ENCODE measurements around the gene OPRL1. TPM values are rescaled to one million over a fixed set of nuclear protein-coding genes. Genes with fewer than 3 reads are reported as not detected.

The OPRL1 gene
- total and polyA plus RNA-seq, 2 donors (not counting 1 experiment from before 2014, with no cell fraction given): 3.5 to 6.2 TPM

GRCh38 chr20:64045346-64046011 is 34.4 kb upstream of the OPRL1 start:
- Histone ChIP-seq H3K36me3 (replicated peaks in 1 of 2; ENCODE audit: control extremely low read depth in 1 of 2, control insufficient read depth in 1 of 2, extremely low read depth in 1 of 2, insufficient read depth in 2 of 2, low read length in 1 of 2) (no peaks in the 10 kb centered on the region), H3K27ac (ENCODE audit: low read length in 2 of 2) (no peak overlapping the region), H3K79me2 (ENCODE audit: control insufficient read depth, insufficient read depth, low read length) (no peaks in the 10 kb centered on the region), H3K9me3 (ENCODE audit: control extremely low read depth in 1 of 3, control insufficient read depth in 2 of 3, insufficient read depth in 1 of 3, low read length in 2 of 3) (peaks cover 0 to 8% (median 0%) of the 10 kb centered on the region in 3 donors), H3K27me3 (replicated peaks in 1 of 4; ENCODE audit: control extremely low read depth in 1 of 4, control insufficient read depth in 3 of 4, insufficient read depth in 4 of 4, low read length in 3 of 4) (peaks cover 0 to 40% (median 16%) of the 10 kb centered on the region in 4 experiments), H2AFZ (ENCODE audit: insufficient read depth, low read depth, low read length, poor library complexity, severe bottlenecking) (no peak overlapping the region), H3K9ac (ENCODE audit: low read length) (no peak overlapping the region), H3K4me2 (replicated peaks; ENCODE audit: low read depth, low read length, poor library complexity, severe bottlenecking) (no peak overlapping the region), H4K20me1 (ENCODE audit: control insufficient read depth, insufficient read depth, low read length, poor library complexity, severe bottlenecking) (no peaks in the 10 kb centered on the region), H3K4me1 (ENCODE audit: control insufficient read depth in 2 of 2, insufficient read depth in 2 of 2, low read length in 2 of 2) (peaks cover 21% of the 10 kb centered on the region in 2 donors), H3K4me3 (ENCODE audit: control extremely low read depth in 1 of 5, extremely low read depth in 1 of 5, insufficient read depth in 1 of 5, low read depth in 2 of 5, low read length in 4 of 5) (no peak overlapping the region)
- DNase-seq (no peak), ATAC-seq (ENCODE audit: low read depth) (no peak)
- TF ChIP-seq EZH2 (IDR thresholded peaks at IDR 0.05; ENCODE audit: borderline replicate concordance, insufficient read depth, low read depth, low read length, poor library complexity, severe bottlenecking): no peak
- TF ChIP-seq, protein P1, sequence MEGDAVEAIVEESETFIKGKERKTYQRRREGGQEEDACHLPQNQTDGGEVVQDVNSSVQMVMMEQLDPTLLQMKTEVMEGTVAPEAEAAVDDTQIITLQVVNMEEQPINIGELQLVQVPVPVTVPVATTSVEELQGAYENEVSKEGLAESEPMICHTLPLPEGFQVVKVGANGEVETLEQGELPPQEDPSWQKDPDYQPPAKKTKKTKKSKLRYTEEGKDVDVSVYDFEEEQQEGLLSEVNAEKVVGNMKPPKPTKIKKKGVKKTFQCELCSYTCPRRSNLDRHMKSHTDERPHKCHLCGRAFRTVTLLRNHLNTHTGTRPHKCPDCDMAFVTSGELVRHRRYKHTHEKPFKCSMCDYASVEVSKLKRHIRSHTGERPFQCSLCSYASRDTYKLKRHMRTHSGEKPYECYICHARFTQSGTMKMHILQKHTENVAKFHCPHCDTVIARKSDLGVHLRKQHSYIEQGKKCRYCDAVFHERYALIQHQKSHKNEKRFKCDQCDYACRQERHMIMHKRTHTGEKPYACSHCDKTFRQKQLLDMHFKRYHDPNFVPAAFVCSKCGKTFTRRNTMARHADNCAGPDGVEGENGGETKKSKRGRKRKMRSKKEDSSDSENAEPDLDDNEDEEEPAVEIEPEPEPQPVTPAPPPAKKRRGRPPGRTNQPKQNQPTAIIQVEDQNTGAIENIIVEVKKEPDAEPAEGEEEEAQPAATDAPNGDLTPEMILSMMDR (IDR thresholded peaks at IDR 0.05): no peak
- H3K4me3 Mint-ChIP-seq: no peak overlapping the region
- no peaks in the 10 kb centered on the region for H3K9me3 Mint-ChIP-seq (ENCODE audit: insufficient read depth)
- peaks cover 16% of the 10 kb centered on the region for H3K4me1 Mint-ChIP-seq
- WGBS (ENCODE audit: insufficient coverage): 91% methylated on average over 9 of the region's 11 CpGs
- ChIA-PET POLR2A (no interaction called here), CTCF (interaction anchor here (1.0 kb wide), 1 partner anchor 12 kb away, joined by 3 read pairs; no protein-coding TSS in a partner anchor)
- no peak overlapping the region for H3K27ac Mint-ChIP-seq
- H3K27me3 Mint-ChIP-seq: peaks cover 37% of the 10 kb centered on the region
- intact Hi-C loops (cut with micrococcal nuclease): no loop called here

- Histone ChIP-seq H3K79me2 (ENCODE audit: control insufficient read depth, insufficient read depth, low read length) (no peaks in the 10 kb centered on the region), H3K27me3 (replicated peaks in 1 of 4; ENCODE audit: control extremely low read depth in 1 of 4, control insufficient read depth in 3 of 4, insufficient read depth in 4 of 4, low read length in 3 of 4) (peaks cover 0 to 48% (median 19%) of the 10 kb centered on the region in 4 experiments), H3K4me3 (ENCODE audit: control extremely low read depth in 1 of 5, extremely low read depth in 1 of 5, insufficient read depth in 1 of 5, low read depth in 2 of 5, low read length in 4 of 5) (no peak overlapping the region), H3K4me2 (replicated peaks; ENCODE audit: low read depth, low read length, poor library complexity, severe bottlenecking) (no peak overlapping the region), H2AFZ (ENCODE audit: insufficient read depth, low read depth, low read length, poor library complexity, severe bottlenecking) (no peak overlapping the region), H3K9me3 (ENCODE audit: control extremely low read depth in 1 of 3, control insufficient read depth in 2 of 3, insufficient read depth in 1 of 3, low read length in 2 of 3) (peaks cover 0 to 12% (median 0%) of the 10 kb centered on the region in 3 donors), H3K9ac (ENCODE audit: low read length) (no peak overlapping the region), H3K4me1 (ENCODE audit: control insufficient read depth in 2 of 2, insufficient read depth in 2 of 2, low read length in 2 of 2) (peaks cover 12 to 14% of the 10 kb centered on the region in 2 donors), H3K36me3 (replicated peaks in 1 of 2; ENCODE audit: control extremely low read depth in 1 of 2, control insufficient read depth in 1 of 2, extremely low read depth in 1 of 2, insufficient read depth in 2 of 2, low read length in 1 of 2) (no peaks in the 10 kb centered on the region), H4K20me1 (ENCODE audit: control insufficient read depth, insufficient read depth, low read length, poor library complexity, severe bottlenecking) (no peaks in the 10 kb centered on the region), H3K27ac (ENCODE audit: low read length in 2 of 2) (no peak overlapping the region)
- DNase-seq: no peak
- ChIA-PET CTCF (no interaction called here), POLR2A (interaction anchor here (0.6 to 0.8 kb wide), 2 partner anchors 8 to 521 kb away, joined by 3 to 4 read pairs; no protein-coding TSS in a partner anchor)
- H3K4me3 Mint-ChIP-seq: no peak overlapping the region
- no peaks in the 10 kb centered on the region for H3K9me3 Mint-ChIP-seq (ENCODE audit: insufficient read depth)
- no peak for TF ChIP-seq EZH2 (IDR thresholded peaks at IDR 0.05; ENCODE audit: borderline replicate concordance, insufficient read depth, low read depth, low read length, poor library complexity, severe bottlenecking)
- TF ChIP-seq, protein P1 (IDR thresholded peaks at IDR 0.05): no peak
- H3K27me3 Mint-ChIP-seq: peaks cover 39% of the 10 kb centered on the region
- intact Hi-C loops (cut with micrococcal nuclease): no loop called here
- no peak for ATAC-seq (ENCODE audit: low read depth)
- H3K4me1 Mint-ChIP-seq: peaks cover 13% of the 10 kb centered on the region
- no peak overlapping the region for H3K27ac Mint-ChIP-seq
- WGBS (ENCODE audit: insufficient coverage): 95% methylated on average over 8 of the region's 8 CpGs
Measured at GRCh38 chr20:64047046-64047389, 32.9 kb upstream of the OPRL1 start.

Measured in B cell (primary cell).